NCI-H2107 treated with DMSO at 0.1 percent for 48 hours (cell line): Measurements from ENCODE around the gene CNTN5.

Experiments used
- DNase-seq: peaks from one replicate; lab custom pipeline; 2025; ENCODE audit not compliant: unreplicated experiment; lab: John Stamatoyannopoulos, UW

The CNTN5 gene

GRCh38 chr11:100013011-100013410 lies 992.3 kb downstream of the CNTN5 start:
- DNase-seq = no peak

- DNase-seq = no peak
Measured at GRCh38 chr11:100031973-100032372, 1011.2 kb downstream of the CNTN5 start.

- DNase-seq = no peak
Measured at GRCh38 chr11:100061006-100061405, 1040.3 kb downstream of the CNTN5 start.

GRCh38 chr11:100066399-100066798 lies 1045.7 kb downstream of the CNTN5 start:
- no peak for DNase-seq

- DNase-seq = no peak
Measured at GRCh38 chr11:100068116-100068515, 1047.4 kb downstream of the CNTN5 start.

GRCh38 chr11:100072131-100072530 lies 1051.4 kb downstream of the CNTN5 start:
- DNase-seq = no peak

GRCh38 chr11:100080381-100080780 lies 1059.6 kb downstream of the CNTN5 start:
- no peak for DNase-seq

- no peak for DNase-seq
Measured at GRCh38 chr11:100080821-100081220, 1060.1 kb downstream of the CNTN5 start.

- no peak for DNase-seq
Measured at GRCh38 chr11:100093698-100094097, 1072.9 kb downstream of the CNTN5 start.

GRCh38 chr11:100094121-100094865 lies 1073.5 kb downstream of the CNTN5 start:
- DNase-seq = no peak

GRCh38 chr11:100095809-100096208 lies 1075.1 kb downstream of the CNTN5 start:
- DNase-seq = no peak

- DNase-seq = no peak
Measured at GRCh38 chr11:100098560-100098959, 1077.8 kb downstream of the CNTN5 start.

GRCh38 chr11:100105255-100105981 lies 1084.7 kb downstream of the CNTN5 start:
- no peak for DNase-seq

GRCh38 chr11:100105982-100106358 lies 1085.2 kb downstream of the CNTN5 start:
- DNase-seq = no peak

GRCh38 chr11:100119176-100119575 lies 1098.4 kb downstream of the CNTN5 start:
- DNase-seq = no peak

- DNase-seq = no peak
Measured at GRCh38 chr11:100133114-100133513, 1112.4 kb downstream of the CNTN5 start.

- DNase-seq = no peak
Measured at GRCh38 chr11:100141201-100141600, 1120.5 kb downstream of the CNTN5 start.

- no peak for DNase-seq
Measured at GRCh38 chr11:100151944-100152343, 1131.2 kb downstream of the CNTN5 start.

GRCh38 chr11:100152766-100153165 lies 1132.0 kb downstream of the CNTN5 start:
- DNase-seq = no peak

- no peak for DNase-seq
Measured at GRCh38 chr11:100163471-100163870, 1142.7 kb downstream of the CNTN5 start.

GRCh38 chr11:100174881-100175280 lies 1154.1 kb downstream of the CNTN5 start:
- no peak for DNase-seq

GRCh38 chr11:100176456-100176855 lies 1155.7 kb downstream of the CNTN5 start:
- DNase-seq = no peak

GRCh38 chr11:100177651-100178050 lies 1156.9 kb downstream of the CNTN5 start:
- no peak for DNase-seq
